GM19463 (cell line): Measurements from ENCODE around the gene NAGLU.
"Not testable (repeated sequence)": the region's sequence is repeated elsewhere in the genome, so short reads cannot be mapped to it uniquely, and the experiment has no call there.

Experiments
- ATAC-seq: cut with Tn5 transposase; IDR thresholded peaks from one replicate; pipeline ENCODE4 v1.9.1; 2021; ENCODE audit warnings: mild to moderate bottlenecking, moderate library complexity; ENCODE audit not compliant: unreplicated experiment

The NAGLU gene

GRCh38 chr17:42543190-42544079 lies 7.4 kb downstream of the NAGLU start:
- ATAC-seq = no peak

DNA sequence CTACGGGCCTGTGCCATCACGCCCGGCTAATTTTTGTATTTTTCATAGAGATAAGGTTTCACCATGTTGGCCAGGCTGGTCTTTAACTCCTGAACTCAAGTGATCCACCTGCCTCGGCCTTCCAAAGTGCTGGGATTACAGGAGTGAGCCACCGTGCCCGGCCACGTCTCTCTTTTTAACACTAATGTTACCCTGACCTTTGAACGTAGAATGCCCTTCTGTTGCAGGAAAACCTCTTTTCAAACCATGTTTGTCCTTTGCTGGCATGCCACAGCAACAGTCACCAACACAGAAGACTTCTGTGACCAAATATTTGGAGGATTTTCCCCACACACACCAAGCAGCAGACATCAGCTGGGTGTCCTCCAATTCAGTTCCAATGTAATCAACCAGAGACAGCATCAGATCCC lies 8.8 kb downstream of the NAGLU start:
- no peak for ATAC-seq

GRCh38 chr17:42545755-42546505 lies 9.9 kb downstream of the NAGLU start:
- not testable (repeated sequence) for ATAC-seq

DNA sequence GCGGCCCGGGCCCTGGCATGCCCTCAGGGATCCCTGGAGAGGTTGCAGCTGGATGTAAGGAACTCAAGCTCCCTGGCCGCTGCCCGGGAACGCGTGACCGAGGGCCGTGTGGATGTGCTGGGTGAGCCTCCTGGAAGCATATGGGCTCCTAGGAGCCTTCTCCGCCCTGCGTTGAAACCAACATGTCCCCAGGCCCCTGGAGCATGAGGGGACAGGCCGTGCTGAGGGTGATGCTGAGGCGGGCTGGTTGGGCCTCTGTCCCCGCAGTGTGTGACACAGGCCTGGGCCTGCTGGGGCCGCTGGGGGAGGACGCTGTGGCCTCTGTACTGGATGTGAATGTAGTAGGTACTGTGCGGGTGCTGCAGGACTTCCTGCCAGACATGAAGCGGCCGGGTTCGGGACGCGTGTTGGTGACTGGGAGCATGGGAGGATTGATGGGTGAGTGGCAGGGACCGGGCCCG lies 11.0 kb downstream of the NAGLU start:
- ATAC-seq = no peak

GRCh38 chr17:42547698-42548069 lies 11.6 kb downstream of the NAGLU start:
- ATAC-seq = no peak

- no peak for ATAC-seq
These were observed 12.2 kb downstream of the NAGLU start for GRCh38 chr17:42548070-42548837.

GRCh38 chr17:42548993-42549755 lies 13.1 kb downstream of the NAGLU start:
- ATAC-seq = no peak

GRCh38 chr17:42552736-42553135 lies 16.7 kb downstream of the NAGLU start, which contains the start of gene HSD17B1:
Gene HSD17B1 (plus strand): TSS chr17:42552923. CDS start chr17:42552934, 11 bp downstream.
- not testable (repeated sequence) for ATAC-seq

DNA sequence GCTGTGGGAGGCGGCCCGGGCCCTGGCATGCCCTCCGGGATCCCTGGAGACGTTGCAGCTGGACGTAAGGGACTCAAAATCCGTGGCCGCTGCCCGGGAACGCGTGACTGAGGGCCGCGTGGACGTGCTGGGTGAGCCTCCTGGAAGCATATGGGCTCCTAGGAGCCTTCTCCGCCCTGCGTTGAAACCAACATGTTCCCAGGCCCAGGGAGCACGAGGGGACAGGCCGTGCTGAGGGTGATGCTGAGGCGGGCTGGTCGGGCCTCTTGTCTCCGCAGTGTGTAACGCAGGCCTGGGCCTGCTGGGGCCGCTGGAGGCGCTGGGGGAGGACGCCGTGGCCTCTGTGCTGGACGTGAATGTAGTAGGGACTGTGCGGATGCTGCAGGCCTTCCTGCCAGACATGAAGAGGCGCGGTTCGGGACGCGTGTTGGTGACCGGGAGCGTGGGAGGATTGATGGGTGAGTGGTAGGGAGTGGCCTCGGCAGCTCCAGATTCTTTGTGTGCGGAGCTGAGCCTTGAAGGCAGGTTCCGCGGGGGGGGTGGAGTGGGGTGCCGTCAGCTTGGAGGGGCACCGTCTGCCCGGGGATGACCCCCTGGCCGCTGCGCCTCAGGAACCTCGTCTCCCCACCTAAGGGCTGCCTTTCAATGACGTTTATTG lies 17.2 kb downstream of the NAGLU start:
- no peak for ATAC-seq

- no peak for ATAC-seq
These were observed 17.8 kb downstream of the NAGLU start for GRCh38 chr17:42553866-42554249.

DNA sequence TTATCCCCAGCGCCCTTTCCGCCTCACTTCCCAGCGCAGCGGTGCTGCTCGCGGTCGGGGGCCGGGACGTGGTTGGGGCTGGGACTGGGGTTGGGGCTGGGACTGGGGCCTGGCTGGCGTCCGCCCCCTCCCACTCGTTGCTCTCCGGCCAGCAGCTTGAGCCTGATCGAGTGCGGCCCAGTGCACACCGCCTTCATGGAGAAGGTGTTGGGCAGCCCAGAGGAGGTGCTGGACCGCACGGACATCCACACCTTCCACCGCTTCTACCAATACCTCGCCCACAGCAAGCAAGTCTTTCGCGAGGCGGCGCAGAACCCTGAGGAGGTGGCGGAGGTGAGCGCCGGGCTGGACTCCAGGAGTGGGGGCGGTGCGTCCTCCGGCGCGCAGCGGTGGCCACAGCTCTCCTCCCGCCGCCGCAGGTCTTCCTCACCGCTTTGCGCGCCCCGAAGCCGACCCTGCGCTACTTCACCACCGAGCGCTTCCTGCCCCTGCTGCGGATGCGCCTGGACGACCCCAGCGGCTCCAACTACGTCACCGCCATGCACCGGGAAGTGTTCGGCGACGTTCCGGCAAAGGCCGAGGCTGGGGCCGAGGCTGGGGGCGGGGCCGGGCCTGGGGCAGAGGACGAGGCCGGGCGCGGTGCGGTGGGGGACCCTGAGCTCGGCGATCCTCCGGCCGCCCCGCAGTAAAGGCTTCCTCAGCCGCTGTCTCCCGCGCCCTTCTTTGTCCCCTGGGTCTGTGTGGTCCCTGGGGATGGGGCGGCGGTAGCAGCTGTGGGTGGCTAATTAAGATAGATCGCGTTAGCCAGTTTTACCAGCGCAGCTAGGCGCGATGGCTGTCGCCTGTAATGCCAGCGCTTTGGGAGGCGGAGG lies 18.4 kb downstream of the NAGLU start:
- ATAC-seq = peak; percentile 91

- ATAC-seq = no peak
These were observed 19.1 kb downstream of the NAGLU start for GRCh38 chr17:42555122-42555622.

DNA sequence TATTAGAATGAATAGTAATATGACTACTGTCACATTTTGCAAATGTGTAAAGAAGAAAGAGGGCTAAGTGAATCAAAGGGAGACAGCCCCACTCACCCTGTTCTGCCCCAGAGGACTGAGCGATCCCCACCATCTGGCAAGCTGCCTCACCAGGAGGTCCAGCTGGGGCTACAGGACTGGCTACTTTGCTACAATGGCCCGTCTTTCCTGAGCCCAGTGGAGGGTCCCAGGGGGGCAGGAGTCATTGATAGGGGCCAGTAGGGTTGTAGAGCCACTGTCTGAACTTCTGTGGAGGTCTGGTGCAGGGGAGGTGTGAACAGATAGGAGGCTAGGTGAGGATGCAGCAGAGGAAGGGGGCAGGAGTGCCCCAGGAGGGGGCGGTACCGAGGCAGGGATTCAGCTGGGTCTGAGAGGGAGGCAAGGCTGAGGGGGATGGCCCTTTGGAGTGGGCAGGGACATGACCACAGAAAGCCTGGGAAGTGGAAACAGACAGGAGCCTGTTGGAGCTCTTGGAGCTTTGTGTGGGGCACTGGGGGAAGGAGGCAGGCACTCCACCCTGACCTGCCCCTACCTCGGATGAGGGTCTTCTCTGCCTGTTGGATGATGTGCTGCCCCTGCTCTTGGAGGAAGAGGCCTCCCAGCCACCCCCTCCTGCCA lies 20.0 kb downstream of the NAGLU start:
- ATAC-seq = not testable (repeated sequence)

- ATAC-seq = no peak
These were observed 23.0 kb downstream of the NAGLU start for GRCh38 chr17:42559075-42559474.

DNA sequence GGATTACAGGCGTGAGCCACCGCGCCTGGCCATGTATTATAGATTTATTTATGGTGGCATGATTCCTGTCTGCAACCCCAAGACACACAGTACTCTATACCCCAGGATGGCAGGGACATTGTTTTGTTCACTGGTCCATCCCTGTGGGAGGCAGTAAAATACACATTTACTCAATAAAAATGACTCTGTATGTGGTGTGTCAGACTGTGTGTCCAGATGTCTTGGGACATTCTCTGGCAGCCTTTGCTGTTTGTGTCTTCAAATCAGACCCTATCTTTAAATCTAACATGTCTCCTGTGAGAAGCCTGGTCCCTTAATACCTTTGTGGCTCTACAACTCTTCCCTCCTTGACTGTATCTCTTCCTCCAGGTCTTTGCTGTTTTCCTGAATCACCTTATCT lies 24.2 kb downstream of the NAGLU start:
- no peak for ATAC-seq

- ATAC-seq = peak; percentile 56
These were observed 25.9 kb downstream of the NAGLU start, which contains the start of gene COASY for GRCh38 chr17:42561897-42562387. Gene COASY (plus strand): TSS chr17:42562148. CDS start chr17:42562623, 475 bp downstream.

- no peak for ATAC-seq
These were observed 26.5 kb downstream of the NAGLU start for GRCh38 chr17:42562388-42563142.
